ENCODE results near the gene CNTD1. TPM values are rescaled to one million over a fixed set of nuclear protein-coding genes. Genes with fewer than 3 reads are reported as not detected.

CNTD1 gene
- total RNA-seq, 2 donors from 2014 or later = 1.4 to 7.7 TPM

DNA sequence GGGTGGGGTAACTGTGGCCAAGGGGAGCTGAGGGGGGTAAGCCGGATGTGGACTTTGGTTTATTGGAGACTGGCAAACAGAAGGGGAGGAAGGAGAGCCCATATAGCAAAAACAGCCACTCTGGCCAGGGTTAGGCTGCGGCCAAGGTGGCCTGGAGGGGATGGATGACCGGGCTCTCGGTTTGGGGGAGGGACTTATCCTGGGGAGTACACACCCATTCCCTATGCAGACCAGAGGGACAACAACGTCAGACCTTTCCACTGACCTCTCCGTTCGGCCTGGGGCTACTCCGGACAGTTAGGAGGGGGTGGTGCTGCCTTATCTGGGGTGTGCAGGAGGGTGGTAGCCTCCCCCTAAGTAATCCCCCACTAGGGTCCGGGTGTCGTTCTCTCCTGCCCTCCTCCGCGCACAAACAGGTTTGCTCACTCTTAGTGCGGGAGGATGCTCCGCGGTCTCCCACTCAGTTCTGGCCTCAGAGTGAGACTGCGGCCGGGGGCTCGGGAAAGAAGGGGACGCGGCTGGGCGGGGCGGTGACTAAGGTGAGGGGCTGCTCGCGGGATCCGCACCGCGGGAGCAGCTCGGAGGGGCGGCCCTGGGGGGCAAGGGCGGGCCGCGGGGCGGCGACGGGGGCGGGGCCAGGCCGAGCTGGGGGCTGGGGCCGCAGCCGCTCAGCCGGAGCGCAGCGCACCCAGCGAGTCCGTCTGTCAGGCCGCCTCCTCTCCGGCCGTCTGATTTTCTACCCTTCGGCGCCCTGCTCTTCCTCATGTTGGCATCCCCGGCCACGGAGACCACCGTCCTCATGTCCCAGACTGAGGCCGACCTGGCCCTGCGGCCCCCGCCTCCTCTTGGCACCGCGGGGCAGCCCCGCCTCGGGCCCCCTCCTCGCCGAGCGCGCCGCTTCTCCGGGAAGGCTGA, 18.5 kb upstream of the CNTD1 start, which contains the start of gene WNK4:
Gene WNK4 (plus strand): TSS at position 675 of the 915 bp plus-strand sequence. CDS start 89 bp downstream, at position 764.
- no peak for TF ChIP-seq POLR2A (IDR thresholded peaks at IDR 0.05)
- no peak for TF ChIP-seq CTCF (IDR thresholded peaks at IDR 0.05)
- TF ChIP-seq POLR2AphosphoS5 (IDR thresholded peaks at IDR 0.05) = peak; percentile 35
- intact Hi-C loops (cut with DNase I) = no loop called here
- 4% methylated on average over 54 of the region's 65 CpGs for WGBS

GRCh38 chr17:42780851-42781638, 17.6 kb upstream of the CNTD1 start:
- peaks cover 0 to 1% of the 10 kb centered on the region in 2 donors for H3K36me3 ChIP-seq
- intact Hi-C loops (cut with DNase I) = no loop called here

More for the DNA sequence above, 18.5 kb upstream of the CNTD1 start, which contains the start of gene WNK4:
- H3K36me3 ChIP-seq = peaks cover 0 to 3% of the 10 kb centered on the region in 2 donors
- no peaks in the 10 kb centered on the region for H3K4me1 ChIP-seq (replicated peaks)
- peak within 1 kb of the TSS; percentile 75 to 77 for H3K27ac ChIP-seq
- peak within 1 kb of the TSS; percentile 48 to 52 for H3K4me3 ChIP-seq
- H3K9me3 ChIP-seq = no peaks in the 10 kb centered on the region
- H3K27me3 ChIP-seq (replicated peaks; ENCODE audit: insufficient read depth) = no peaks in the 10 kb centered on the region
- DNase-seq (ENCODE audit: low spot score) = peak; percentile 46

GRCh38 chr17:42781639-42782165, 17.0 kb upstream of the CNTD1 start:
- TF ChIP-seq CTCF (IDR thresholded peaks at IDR 0.05) (no peak), POLR2A (IDR thresholded peaks at IDR 0.05) (no peak), POLR2AphosphoS5 (IDR thresholded peaks at IDR 0.05) (no peak)
- DNase-seq (ENCODE audit: low spot score) = no peak
- Histone ChIP-seq H3K27me3 (replicated peaks; ENCODE audit: insufficient read depth) (no peaks in the 10 kb centered on the region), H3K4me1 (replicated peaks) (no peaks in the 10 kb centered on the region), H3K36me3 (no peaks in the 10 kb centered on the region), H3K27ac (peak overlapping the region; percentile 66 to 75), H3K9me3 (no peaks in the 10 kb centered on the region), H3K4me3 (peak overlapping the region; percentile 48 to 52)
- intact Hi-C loops (cut with DNase I) = no loop called here
- WGBS = 38% methylated on average over 10 of the region's 10 CpGs

More at GRCh38 chr17:42780851-42781638, 17.6 kb upstream of the CNTD1 start:
- peak overlapping the region; percentile 48 to 52 for H3K4me3 ChIP-seq
- no peaks in the 10 kb centered on the region for H3K27me3 ChIP-seq (replicated peaks; ENCODE audit: insufficient read depth)
- TF ChIP-seq POLR2A (IDR thresholded peaks at IDR 0.05) (no peak), POLR2AphosphoS5 (IDR thresholded peaks at IDR 0.05) (no peak), CTCF (IDR thresholded peaks at IDR 0.05) (no peak)
- H3K9me3 ChIP-seq = no peaks in the 10 kb centered on the region
- H3K4me1 ChIP-seq (replicated peaks) = no peaks in the 10 kb centered on the region
- no peak for DNase-seq (ENCODE audit: low spot score)
- 6% methylated on average over 29 of the region's 39 CpGs for WGBS
- peak overlapping the region; percentile 75 to 77 for H3K27ac ChIP-seq

DNA sequence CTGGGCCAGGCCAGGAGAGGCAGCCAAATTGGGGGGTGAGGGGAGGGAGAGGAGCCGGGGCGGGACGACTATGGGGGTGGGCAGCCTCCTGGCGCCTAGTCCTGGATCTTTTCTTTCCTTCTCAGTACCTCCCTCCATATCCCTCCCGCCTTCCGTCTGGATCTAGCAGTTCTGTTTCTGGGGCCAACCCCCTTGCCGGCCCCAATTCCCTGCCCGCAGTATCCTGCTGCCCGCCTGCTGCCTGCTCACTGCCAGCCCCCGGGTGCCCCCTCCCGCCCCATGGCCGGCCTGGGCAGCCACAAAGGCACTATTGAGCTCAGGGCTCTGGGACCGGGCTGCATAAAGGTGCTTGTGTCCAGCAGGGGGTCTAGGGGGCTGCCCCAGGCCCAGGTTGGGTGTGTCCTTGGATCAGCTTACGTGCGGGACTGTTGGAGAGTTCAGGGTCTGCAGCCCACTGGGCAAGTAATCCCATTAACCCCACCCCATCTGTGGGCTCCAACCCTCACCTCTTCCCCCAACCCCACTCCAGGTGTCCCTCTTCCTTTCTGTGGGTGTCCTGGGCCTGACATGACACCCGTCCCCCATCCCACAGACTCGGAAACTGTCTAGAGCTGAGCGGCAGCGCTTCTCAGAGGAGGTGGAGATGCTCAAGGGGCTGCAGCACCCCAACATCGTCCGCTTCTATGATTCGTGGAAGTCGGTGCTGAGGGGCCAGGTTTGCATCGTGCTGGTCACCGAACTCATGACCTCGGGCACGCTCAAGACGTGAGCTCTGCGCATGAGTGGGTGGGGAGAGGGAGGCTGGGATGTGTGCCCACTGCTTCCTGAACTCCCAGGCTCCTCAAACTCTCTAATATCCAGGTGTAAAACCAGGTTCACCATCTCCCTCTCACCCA, 16.2 kb upstream of the CNTD1 start:
- TF ChIP-seq POLR2AphosphoS5 (IDR thresholded peaks at IDR 0.05) (no peak), CTCF (IDR thresholded peaks at IDR 0.05) (no peak), POLR2A (IDR thresholded peaks at IDR 0.05) (no peak)
- Histone ChIP-seq H3K36me3 (no peaks in the 10 kb centered on the region), H3K4me3 (peak overlapping the region; percentile 48 to 52), H3K27ac (peak overlapping the region; percentile 66 to 75), H3K4me1 (replicated peaks) (no peaks in the 10 kb centered on the region), H3K27me3 (replicated peaks; ENCODE audit: insufficient read depth) (no peaks in the 10 kb centered on the region), H3K9me3 (no peaks in the 10 kb centered on the region)
- intact Hi-C loops (cut with DNase I) = no loop called here
- WGBS = 33% methylated on average over 29 of the region's 29 CpGs
- peak; percentile 45 for DNase-seq (ENCODE audit: low spot score)

All from prostate gland (tissue), 2 donors.